ENCODE results near the gene KRTAP19-5.
"Not testable (repeated sequence)": the region's sequence is repeated elsewhere in the genome, so short reads cannot be mapped to it uniquely, and the experiment has no call there.

The KRTAP19-5 gene

DNA sequence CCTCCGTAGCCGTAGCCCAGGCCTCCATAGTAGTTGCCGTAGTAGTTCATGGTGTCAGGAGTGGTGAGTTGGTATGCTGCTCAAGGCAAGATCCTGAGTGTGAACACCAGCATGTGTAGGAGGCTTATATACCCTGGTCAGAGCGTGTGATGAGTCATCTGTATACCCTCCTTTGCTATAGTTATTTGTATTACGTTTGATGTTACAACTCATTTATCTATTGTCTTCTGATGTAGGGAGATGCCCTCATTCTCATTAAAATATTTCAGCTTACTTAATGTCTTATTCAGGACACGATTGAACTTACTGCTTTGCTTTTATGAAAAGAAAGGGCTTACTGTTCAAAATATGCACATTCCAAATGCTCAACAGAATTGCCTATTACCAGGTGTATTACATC, at the start of gene KRTAP19-5:
TSS of gene KRTAP19-5 (minus strand) at position 101 of the 400 bp plus-strand sequence. CDS start at position 50, 51 bp downstream.
- DNase-seq: no peak

DNA sequence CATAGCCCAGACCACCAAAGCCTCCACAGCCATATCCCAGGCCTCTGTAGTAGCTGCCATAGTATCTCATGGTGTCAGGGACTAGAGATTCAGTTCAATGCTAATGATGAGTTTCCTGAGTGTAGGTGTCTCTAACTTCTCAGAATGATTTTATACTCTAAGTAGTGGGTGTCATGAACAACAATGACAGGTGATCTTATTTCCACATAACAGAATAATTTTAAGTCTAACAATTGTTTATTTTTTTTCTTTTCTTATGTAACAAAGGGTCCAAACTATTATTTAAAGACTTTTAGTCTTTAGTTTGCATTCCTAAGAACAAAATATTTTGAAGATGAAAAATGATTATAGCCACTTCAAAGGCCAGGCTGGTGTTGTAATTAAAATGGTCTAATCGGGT, 39.8 kb upstream of the KRTAP19-5 start, which contains the start of gene KRTAP19-6:
TSS of gene KRTAP19-6 (minus strand) at position 101 of the 400 bp plus-strand sequence. CDS start at position 70, 31 bp downstream.
- DNase-seq: no peak

DNA sequence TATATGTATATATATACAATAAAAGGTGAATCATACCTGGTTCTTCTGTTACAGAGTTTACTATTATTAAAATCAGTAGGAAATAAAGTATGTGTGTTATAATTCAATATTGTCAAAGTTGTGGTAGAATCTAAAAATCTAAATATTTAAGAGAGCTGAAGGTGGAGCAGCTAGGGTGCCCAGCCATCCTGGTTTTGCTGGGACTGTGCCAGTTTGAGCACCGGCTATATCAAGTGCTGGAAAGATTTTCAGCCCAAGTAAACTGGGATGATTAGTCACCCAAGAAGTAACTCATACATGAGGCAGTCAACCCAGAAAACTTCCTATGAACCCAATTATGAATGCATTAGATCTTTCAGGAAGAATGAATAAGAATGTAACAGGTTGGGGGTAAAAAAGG, 16.9 kb upstream of the KRTAP19-5 start:
- DNase-seq: no peak

GRCh38 chr21:30515681-30516080, 13.7 kb upstream of the KRTAP19-5 start:
- DNase-seq: no peak

DNA sequence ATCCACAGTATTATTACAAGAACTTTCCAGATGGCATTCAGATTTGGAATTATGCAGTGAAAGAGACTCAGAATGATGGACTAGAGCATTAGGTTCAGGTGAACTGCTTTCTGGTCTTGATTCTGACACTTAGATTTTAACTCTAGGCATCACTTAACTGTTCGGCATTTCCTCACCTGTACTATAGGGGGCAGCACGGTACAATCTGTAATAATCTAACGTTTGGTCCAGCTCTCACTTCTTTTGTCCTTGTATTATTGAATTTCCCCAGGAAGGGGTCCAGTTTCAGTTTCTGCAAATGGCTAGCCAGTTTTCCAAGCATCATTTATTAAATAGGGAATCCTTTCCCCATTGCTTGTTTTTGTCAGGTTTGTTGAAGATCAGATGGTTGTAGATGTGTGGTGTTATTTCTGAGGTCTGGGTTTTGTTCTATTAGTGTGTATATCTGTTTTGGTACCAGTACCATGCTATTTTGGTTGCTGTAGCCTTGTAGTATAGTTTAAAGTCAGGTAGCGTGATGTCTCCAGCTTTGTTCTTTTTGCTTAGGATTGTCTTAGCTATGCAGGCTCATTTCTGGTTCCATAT, 3.8 kb upstream of the KRTAP19-5 start:
- not testable (repeated sequence) for DNase-seq

- no peak for DNase-seq
Observed at GRCh38 chr21:30497065-30497464, 4.9 kb downstream of the KRTAP19-5 start, which contains the start of gene KRTAP19-4. KRTAP19-4 (minus strand) TSS chr21:30497165; CDS start chr21:30497110, 55 bp downstream.

GRCh38 chr21:30491963-30492428, 9.9 kb downstream of the KRTAP19-5 start, which contains the start of gene KRTAP19-3:
KRTAP19-3 (minus strand) TSS chr21:30492013; CDS start chr21:30491957, 56 bp downstream.
- no peak for DNase-seq

GRCh38 chr21:30487336-30487735, 14.6 kb downstream of the KRTAP19-5 start, which contains the start of gene KRTAP19-2:
KRTAP19-2 (minus strand) TSS chr21:30487436; CDS start chr21:30487348, 88 bp downstream.
- DNase-seq: no peak

GRCh38 chr21:30486180-30486579, 15.8 kb downstream of the KRTAP19-5 start:
- no peak for DNase-seq

DNA sequence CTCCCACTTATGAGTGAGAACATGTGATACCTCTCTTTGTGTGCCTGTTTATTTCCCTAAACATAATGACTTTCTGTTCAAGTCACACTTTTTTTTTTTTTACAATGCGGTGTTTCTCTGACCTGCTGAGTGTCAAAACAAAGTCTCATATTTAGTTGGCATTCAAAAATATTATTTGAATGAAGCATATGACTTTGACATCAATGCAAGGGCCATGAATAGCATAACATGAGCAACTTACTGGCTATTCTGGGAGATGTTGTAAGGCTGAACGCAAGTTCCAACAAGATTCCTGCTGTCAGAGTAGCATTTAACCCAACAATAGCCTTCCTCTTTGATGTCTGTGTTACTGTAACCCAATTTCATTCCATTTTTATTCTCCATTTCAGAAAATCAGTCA, 19.8 kb downstream of the KRTAP19-5 start:
- DNase-seq: no peak

DNA sequence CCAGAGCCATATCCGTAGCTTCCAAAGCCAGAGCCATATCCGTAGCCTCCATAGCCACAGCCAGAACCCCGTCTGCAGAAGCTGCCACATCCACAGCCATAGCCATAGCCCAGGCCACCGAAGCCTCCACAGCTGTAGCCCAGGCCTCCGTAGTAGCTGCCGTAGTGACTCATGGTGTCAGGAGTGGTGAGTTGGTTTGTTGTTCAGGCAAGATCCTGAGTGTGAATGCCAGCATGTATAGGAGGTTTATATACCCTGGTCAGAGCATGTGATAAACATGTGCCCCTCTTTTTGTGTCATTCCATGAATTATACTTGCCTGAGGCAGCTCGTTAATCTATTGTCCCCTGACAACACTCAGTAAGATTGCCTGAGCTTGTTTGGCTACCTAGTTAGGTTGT, 21.8 kb downstream of the KRTAP19-5 start, which contains the start of gene KRTAP19-1:
TSS of gene KRTAP19-1 (minus strand) at position 223 of the 400 bp plus-strand sequence. CDS start at position 173, 50 bp downstream.
- no peak for DNase-seq

DNA sequence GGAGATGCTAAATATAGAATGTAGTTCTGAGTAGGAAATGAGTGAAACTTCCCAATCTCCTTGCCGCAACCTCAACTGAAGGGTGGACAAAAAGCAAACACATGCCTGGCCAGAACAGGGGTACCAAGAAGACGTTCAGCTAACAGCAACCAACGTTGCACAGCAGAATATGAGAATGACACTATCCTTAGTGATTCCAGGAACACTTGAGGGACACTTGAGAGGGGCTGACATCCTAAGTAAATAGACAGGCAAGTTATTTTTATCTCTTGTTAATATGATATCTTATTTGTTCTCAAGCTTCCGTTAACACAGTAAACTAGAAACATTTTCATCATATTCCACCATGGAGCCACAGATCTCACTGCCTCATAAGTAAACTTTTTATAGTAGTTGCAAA, 22.7 kb downstream of the KRTAP19-5 start:
- no peak for DNase-seq

DNA sequence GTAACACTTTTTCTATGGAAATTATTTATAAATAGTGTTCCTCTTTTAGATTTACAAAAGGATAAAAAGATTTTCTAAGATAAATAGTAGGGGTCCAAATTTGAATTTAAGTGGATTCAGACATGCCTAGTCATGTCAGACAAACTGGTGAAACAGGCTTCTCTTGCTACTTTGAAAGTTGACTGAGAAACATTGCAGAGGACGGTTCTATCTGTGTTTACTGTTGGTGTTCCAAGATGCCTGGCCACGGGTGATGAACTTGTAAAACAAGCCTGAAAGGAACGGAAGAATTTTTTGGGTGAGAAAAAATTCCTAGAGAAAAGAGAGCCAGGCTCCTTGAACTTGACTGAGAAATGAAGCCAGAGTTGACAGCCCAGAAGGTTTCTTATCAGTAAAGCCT, 23.9 kb downstream of the KRTAP19-5 start:
- no peak for DNase-seq

GRCh38 chr21:30468900-30469714, 32.8 kb downstream of the KRTAP19-5 start:
- no peak for DNase-seq

GRCh38 chr21:30463713-30464112, 38.2 kb downstream of the KRTAP19-5 start:
- no peak for DNase-seq

Data from EL (cell line).